ENCODE data around the gene CFAP65.

The CFAP65 gene

DNA sequence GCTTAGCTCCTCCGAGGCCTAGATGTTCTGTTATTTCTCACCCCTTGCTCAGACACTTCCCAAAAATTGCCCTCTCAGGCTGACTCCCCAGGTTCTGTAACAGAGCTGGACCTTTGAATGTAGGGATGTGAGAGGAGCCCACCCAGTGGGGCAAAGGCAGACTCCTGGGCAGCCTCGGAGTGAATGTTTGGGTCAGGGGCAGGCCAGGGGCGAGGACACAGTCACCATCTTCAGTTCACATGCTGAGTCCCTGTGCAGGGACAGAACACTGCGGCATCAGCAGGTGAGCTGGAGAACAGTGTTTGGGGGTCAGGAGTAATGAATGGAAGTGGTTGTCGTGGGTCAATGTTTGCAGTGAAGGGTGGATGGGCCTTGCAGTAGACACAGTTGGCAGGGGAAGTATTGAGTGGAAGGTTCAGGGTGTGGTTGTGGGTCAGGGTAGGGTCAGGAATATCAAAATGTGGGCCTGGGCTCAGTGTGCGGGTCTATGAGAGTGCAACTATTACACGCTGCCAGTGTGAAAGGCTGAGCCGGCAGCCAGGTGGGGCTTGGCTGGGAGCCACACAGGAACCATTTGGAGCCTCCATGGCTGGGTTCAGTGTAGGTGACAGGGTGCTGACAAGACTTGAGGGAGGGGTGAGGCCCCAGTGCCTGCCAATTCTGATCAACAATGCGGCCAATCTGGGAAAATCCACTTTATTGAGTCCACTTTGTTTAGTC lies 15.0 kb upstream of the CFAP65 start:
- H3K4me3 ChIP-seq (ENCODE audit: low read depth, low read length), result no peak overlapping the region
- TF ChIP-seq, protein P1, sequence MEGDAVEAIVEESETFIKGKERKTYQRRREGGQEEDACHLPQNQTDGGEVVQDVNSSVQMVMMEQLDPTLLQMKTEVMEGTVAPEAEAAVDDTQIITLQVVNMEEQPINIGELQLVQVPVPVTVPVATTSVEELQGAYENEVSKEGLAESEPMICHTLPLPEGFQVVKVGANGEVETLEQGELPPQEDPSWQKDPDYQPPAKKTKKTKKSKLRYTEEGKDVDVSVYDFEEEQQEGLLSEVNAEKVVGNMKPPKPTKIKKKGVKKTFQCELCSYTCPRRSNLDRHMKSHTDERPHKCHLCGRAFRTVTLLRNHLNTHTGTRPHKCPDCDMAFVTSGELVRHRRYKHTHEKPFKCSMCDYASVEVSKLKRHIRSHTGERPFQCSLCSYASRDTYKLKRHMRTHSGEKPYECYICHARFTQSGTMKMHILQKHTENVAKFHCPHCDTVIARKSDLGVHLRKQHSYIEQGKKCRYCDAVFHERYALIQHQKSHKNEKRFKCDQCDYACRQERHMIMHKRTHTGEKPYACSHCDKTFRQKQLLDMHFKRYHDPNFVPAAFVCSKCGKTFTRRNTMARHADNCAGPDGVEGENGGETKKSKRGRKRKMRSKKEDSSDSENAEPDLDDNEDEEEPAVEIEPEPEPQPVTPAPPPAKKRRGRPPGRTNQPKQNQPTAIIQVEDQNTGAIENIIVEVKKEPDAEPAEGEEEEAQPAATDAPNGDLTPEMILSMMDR (IDR thresholded peaks at IDR 0.05; ENCODE audit: borderline replicate concordance, insufficient read depth, low read depth, low read length), result no peak

DNA sequence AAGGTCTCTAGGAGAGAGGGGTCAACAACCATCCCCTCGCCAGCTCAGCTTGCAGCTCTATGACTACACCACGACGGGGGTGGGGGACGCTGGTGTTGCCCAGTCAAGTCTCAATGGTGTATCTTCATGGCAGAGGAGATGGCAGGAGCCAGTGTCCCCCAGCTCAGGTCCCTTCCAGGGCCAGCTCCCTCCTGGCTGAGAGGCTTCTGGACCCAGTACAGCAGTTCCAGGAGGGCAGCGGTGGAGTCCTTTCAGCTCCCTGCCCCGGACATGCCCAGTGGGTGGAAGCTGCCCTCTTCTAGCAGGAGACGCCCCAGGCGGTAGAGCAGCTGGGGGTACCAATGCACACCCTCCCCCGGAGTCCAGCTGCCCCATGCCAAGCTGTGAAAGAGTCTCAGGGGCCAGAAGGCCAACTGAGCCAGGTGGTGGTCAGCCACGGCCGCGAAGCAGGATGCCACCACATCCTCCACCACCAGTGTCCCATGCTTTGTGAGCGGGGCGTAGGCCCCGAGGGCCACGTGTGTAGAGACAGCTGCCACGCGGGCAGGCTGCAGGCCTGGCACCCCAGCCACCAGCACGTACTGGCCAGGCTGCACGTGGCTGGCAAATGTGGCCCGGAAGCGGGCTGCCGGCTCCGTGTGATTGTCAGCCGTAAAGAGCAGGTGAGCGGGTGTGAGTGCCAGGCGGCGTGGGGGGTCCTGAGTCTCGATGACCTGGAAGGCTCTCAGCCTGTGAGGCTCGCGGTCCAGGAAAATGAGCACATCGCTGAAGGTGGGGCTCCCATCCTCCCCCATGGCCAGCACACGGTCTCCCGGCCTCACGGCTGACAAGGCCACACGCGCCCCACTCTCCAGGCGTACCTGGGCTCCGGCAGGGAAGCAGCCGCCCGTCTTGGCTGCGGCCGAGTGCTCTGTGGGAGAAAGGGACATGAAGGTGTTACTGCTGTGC lies 13.9 kb upstream of the CFAP65 start:
- H3K4me3 ChIP-seq (ENCODE audit: low read depth, low read length), result no peak overlapping the region
- TF ChIP-seq, protein P1 (IDR thresholded peaks at IDR 0.05; ENCODE audit: borderline replicate concordance, insufficient read depth, low read depth, low read length), result no peak

DNA sequence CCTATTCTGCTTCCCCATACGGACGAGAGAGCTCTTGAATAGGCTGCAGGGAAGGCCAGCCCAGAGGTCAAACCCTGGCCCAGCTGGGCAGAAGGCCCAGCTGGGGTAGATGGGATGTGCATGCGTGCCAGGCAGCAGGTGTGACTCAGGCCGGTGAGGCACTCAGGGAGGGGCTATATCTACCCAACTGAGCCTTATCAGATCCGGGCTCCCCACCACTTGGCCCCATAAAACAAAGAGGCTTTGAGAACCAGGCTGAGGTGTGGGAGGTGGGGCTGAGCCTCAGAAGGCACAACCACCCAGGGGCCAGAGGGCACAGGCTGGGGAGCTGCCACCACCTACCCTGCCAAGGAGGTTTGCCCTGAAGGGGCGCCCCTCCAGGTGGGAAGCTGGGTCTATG lies 8.0 kb upstream of the CFAP65 start:
- TF ChIP-seq, protein P1 (IDR thresholded peaks at IDR 0.05; ENCODE audit: borderline replicate concordance, insufficient read depth, low read depth, low read length), result no peak
- H3K4me3 ChIP-seq (ENCODE audit: low read depth, low read length), result no peak overlapping the region

DNA sequence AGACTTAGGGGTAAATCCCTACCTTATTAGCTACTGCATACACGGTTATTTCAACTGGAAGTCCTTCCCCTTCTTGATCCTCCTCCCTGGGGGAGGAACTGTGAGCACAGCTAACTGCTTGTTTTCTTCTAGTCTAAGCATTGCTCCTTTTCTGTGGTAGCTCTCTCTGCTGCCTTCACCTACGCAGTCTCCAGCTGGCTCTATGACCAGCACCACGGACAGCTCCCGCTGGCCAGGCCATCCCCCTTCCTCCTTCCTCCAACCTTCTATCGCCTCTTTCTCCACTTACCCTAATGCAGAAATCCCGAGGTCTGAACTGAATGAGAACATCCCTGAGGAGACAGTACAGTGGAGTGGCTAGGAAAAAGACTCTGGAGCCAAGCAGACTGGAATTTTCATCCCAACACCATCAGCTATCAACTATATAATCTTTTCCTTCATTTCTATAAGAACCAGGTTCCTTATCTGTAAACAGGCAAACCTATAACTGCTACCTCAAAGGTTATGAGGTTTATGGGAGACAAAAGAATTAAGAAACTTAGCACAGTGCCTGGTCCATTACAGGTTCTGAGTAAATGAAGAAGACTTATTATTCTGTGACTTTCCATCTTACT lies 4.7 kb upstream of the CFAP65 start:
- H3K4me3 ChIP-seq (ENCODE audit: low read depth, low read length), result no peak overlapping the region
- TF ChIP-seq, protein P1 (IDR thresholded peaks at IDR 0.05; ENCODE audit: borderline replicate concordance, insufficient read depth, low read depth, low read length), result no peak

DNA sequence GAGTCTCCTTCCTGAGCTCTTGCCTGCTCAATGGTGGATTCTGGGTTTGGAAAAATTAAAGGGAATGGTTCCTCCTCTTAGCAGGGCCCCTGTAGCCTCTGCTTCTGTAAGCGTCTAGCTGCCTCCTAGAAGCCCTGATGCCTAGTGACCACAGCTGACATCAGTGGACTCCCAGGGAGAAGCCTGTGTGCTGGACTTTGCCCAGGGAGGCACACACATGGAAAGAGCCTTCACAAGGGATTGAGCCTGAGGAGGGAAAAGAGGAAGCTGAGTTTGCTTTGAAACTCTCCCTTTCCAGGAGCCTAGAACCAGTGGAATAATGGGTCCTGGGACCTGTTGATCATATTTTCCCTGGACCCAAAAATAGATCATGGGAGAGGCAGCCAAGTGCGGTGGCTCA lies 1.4 kb upstream of the CFAP65 start:
- TF ChIP-seq, protein P1 (IDR thresholded peaks at IDR 0.05; ENCODE audit: borderline replicate concordance, insufficient read depth, low read depth, low read length), result no peak
- no peak overlapping the region for H3K4me3 ChIP-seq (ENCODE audit: low read depth, low read length)

DNA sequence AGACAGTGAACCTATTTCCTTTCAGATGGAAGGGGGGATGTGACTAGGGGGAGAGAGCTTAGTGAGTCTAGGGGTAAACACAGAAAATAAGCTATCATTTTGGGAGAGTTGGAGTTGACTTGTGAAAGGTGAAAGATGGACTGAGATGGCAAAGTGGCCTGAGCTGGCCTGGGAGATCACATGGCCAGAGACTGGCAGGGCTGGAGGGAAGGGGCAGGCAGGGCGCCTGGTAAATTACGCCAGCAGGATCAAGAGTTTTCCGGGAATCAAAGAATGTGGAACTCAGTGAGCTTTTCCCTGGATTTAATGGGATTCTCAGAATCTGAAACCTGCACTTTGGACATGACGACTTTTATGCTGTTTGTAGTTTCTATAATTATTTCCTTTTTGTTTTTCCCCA lies 841 bp upstream of the CFAP65 start:
- TF ChIP-seq, protein P1 (IDR thresholded peaks at IDR 0.05; ENCODE audit: borderline replicate concordance, insufficient read depth, low read depth, low read length), result no peak
- no peak overlapping the region for H3K4me3 ChIP-seq (ENCODE audit: low read depth, low read length)

Data from GM12875 (cell line).